Measurements from ENCODE around the gene C1orf198.

- TF ChIP-seq CTCF (IDR thresholded peaks at IDR 0.05) (no peak), POLR2A (IDR thresholded peaks at IDR 0.05) (no peak)
Measured at GRCh38 chr1:230843503-230844309, 24.6 kb downstream of the C1orf198 start.

All from thyroid gland (tissue), 4 donors.